GM12873 (cell line): ENCODE measurements around the gene LCP2.

ENCODE experiments used
- CTCF ChIP-seq: IDR thresholded peaks from 2 replicates; pipeline ENCODE4 v1.5.1; 2012; ENCODE audit warnings: low read depth, mild to moderate bottlenecking, moderate library complexity, low read length, control low read depth; ENCODE audit not compliant: insufficient read depth; ENCODE audit errors: missing control alignments

LCP2 gene

GRCh38 chr5:170280011-170280493 lies 17.5 kb downstream of the LCP2 start:
- TF ChIP-seq CTCF: no peak

GRCh38 chr5:170279459-170279817 lies 18.1 kb downstream of the LCP2 start:
- TF ChIP-seq CTCF: no peak

GRCh38 chr5:170278611-170279458 lies 18.7 kb downstream of the LCP2 start:
- no peak for TF ChIP-seq CTCF

GRCh38 chr5:170277867-170278281 lies 19.7 kb downstream of the LCP2 start:
- TF ChIP-seq CTCF: no peak

GRCh38 chr5:170276140-170276539 lies 21.4 kb downstream of the LCP2 start:
- no peak for TF ChIP-seq CTCF

GRCh38 chr5:170275376-170275994 lies 22.1 kb downstream of the LCP2 start:
- TF ChIP-seq CTCF: no peak

- peak; percentile 43 for TF ChIP-seq CTCF
Measured at GRCh38 chr5:170273968-170274710, 23.4 kb downstream of the LCP2 start.
